Pancreas (tissue), 10 donors: ENCODE results near the gene TPP2. TPM values are rescaled to one million over a fixed set of nuclear protein-coding genes. Genes with fewer than 3 reads are reported as not detected.

ENCODE experiments used
- ATAC-seq, 4 donors: fragments of 200-7000 bp; cut with Tn5 transposase; one replicate each; pipeline versions ENCODE4 v1.8.0 to v1.9.1; 2020; ENCODE audit warnings: mild to moderate bottlenecking in 4 of 4, moderate library complexity in 4 of 4
- DNase-seq, 6 donors: peaks; one replicate each; pipeline ENCODE4 v3.0.0-alpha.2; 2020
- FAIRE-seq: peaks from 2 replicates; lab custom pipeline; 2012; peaks lifted over from hg19 to GRCh38; lab: Jason Lieb, UNC
- H3K27ac ChIP-seq, 4 donors: fragments of 200-600 bp; sonication (generic); 1 replicate in 3 of 4; 2 replicates in 1 of 4; pipeline versions ENCODE4 v1.5.0 to v1.8.0; 2020
- H3K27me3 ChIP-seq, 4 donors: fragments of 200-600 bp; one replicate each; pipeline ENCODE4 v1.8.0; 2021
- H3K36me3 ChIP-seq, 3 donors: fragments of 200-600 bp; sonication (generic) in 1 of 3; one replicate each; pipeline versions ENCODE4 v1.5.0 to v1.8.0; 2020 to 2021
- H3K4me1 ChIP-seq, 3 donors: fragments of 200-600 bp; one replicate each; pipeline ENCODE4 v1.8.0; 2021
- H3K4me3 ChIP-seq, 4 donors: fragments of 200-600 bp; sonication (generic) in 2 of 4; one replicate each; pipeline versions ENCODE4 v1.5.0 to v1.8.0; 2020 to 2021
- H3K9me3 ChIP-seq, 4 donors: fragments of 200-600 bp; one replicate each; pipeline ENCODE4 v1.8.0; 2021
- WGBS, 2 donors: extraction: QIAGEN DNeasy Blood & Tissue Kit; methylation state at CpG; one replicate each; pipeline ENCODE4 v1.1.7; 2013; 5-methylcytosine and 5-hydroxymethylcytosine counted together
- intact Hi-C, 3 donors: fragments of 100-400 bp; cut with DNase I; formaldehyde crosslinking; loops; one replicate each; pipeline versions ENCODE4 v1.11.1 to v1.14.2; 2022
- polyA plus RNA-seq, 2 donors: library from polyadenylated mRNA; stranded (reverse); fragments of 200-250 nt; gene quantifications; one replicate each; pipeline ENCODE4 v1.2.3, GENCODE V29; 2013
- total RNA-seq, 6 donors: library from RNA; stranded (reverse); fragmentation: NEBNext Ultra II Directional in 4 of 6; extraction: Animal tissue kit (Norgen Biotek cat#: 25700) in 4 of 6; gene quantifications; one replicate each; pipeline versions ENCODE4 v1.2.1 to v1.2.4, GENCODE V29; 2021 to 2023
- TF ChIP-seq, protein P1 (sequence below), 4 donors: fragments of 200-600 bp; sonication (generic) in 3 of 4; IDR thresholded peaks; one replicate each; pipeline versions ENCODE4 v1.5.0 to v1.8.0; 2021; ENCODE audit warnings: antibody characterized with exemption in 4 of 4
- donor health status: healthy with polysubstance abuse.
- donor health status: DM: no; HTN: no; CAD: no; lungs with moderate emphysema.
- donor health status: DM: no; HTN: no; CAD: no.
- donor health status: control.
- donor health status: control.
- donor health status: Bipolar disorder and iron deficiency.
- donor health status: DM: yes; HTN: yes; CAD: no.
- donor health status: DM: no; HTN: no; CAD: no.
- donor health status: DM: no; HTN: no; CAD: no.
- donor health status: DM: yes; HTN: yes; CAD: no.

Gene TPP2
- total and polyA plus RNA-seq, 8 donors, result 9.5 to 22.3 (median 15.9) TPM

DNA sequence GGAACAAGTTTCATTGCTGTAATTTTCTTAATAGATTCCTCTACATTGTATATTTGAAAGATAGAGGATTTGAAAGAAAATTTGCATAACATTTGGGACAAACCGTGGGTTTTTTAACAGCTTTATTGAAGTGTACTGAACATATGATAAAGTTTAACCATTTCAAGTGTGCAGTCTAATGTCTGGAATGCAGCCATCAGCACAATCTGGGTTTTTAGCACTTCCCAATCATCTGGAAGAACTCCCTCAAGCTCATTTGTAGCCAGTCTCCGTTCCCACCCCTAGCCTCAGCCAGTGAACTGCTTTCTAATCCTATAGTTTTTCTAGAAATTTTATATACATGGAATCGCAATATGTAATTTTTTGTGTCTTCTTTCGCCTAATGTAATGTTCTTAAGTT lies 85.4 kb downstream of the TPP2 start:
- ATAC-seq, result no peak
- Histone ChIP-seq H3K9me3 (no peaks in the 10 kb centered on the region), H3K36me3 (peaks cover 0 to 5% (median 0%) of the 10 kb centered on the region in 3 donors), H3K27ac (no peak overlapping the region), H3K27me3 (no peaks in the 10 kb centered on the region), H3K4me1 (no peaks in the 10 kb centered on the region), H3K4me3 (no peak overlapping the region)
- FAIRE-seq, result no peak
- 65 to 69% methylated on average over 4 of the region's 4 CpGs for WGBS, 2 donors
- intact Hi-C loops, result no loop called here
- TF ChIP-seq, protein P1, sequence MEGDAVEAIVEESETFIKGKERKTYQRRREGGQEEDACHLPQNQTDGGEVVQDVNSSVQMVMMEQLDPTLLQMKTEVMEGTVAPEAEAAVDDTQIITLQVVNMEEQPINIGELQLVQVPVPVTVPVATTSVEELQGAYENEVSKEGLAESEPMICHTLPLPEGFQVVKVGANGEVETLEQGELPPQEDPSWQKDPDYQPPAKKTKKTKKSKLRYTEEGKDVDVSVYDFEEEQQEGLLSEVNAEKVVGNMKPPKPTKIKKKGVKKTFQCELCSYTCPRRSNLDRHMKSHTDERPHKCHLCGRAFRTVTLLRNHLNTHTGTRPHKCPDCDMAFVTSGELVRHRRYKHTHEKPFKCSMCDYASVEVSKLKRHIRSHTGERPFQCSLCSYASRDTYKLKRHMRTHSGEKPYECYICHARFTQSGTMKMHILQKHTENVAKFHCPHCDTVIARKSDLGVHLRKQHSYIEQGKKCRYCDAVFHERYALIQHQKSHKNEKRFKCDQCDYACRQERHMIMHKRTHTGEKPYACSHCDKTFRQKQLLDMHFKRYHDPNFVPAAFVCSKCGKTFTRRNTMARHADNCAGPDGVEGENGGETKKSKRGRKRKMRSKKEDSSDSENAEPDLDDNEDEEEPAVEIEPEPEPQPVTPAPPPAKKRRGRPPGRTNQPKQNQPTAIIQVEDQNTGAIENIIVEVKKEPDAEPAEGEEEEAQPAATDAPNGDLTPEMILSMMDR (IDR thresholded peaks at IDR 0.05), result no peak
- DNase-seq, result no peak

- FAIRE-seq, result no peak
- ATAC-seq, result no peak
- intact Hi-C loops, result no loop called here
- no peaks in the 10 kb centered on the region for H3K27me3 ChIP-seq
- no peak overlapping the region for H3K4me3 ChIP-seq
- 60 to 69% methylated on average over 3 of the region's 3 CpGs for WGBS, 2 donors
- H3K4me1 ChIP-seq, result no peaks in the 10 kb centered on the region
- H3K27ac ChIP-seq, result no peak overlapping the region
- H3K36me3 ChIP-seq, result peaks cover 0 to 5% (median 0%) of the 10 kb centered on the region in 3 donors
- H3K9me3 ChIP-seq, result no peaks in the 10 kb centered on the region
- no peak for DNase-seq
- TF ChIP-seq, protein P1 (IDR thresholded peaks at IDR 0.05), result no peak
These were observed 85.9 kb downstream of the TPP2 start for GRCh38 chr13:102682727-102683126.

DNA sequence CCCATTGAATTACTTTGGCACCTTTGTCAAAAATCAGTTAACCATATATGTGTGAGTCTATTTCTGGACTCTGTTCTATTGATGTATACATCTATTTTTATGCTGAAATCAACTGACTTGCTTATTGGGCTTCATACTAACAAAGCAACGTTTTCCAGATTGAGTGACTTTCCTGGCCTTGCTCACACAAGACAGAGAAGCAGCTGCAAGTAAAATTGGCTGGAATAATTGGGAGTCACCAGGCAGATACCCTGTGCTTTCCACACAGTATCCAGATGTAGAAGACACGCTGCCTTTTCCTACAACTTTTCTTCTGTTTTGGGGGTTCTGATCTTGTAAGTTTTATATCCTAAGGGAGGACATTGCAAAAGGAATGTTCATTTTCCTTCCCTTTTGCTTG lies 86.9 kb downstream of the TPP2 start:
- FAIRE-seq, result no peak
- no peak overlapping the region for H3K4me3 ChIP-seq
- 61 to 65% methylated on average over 2 of the region's 2 CpGs for WGBS, 2 donors
- peaks cover 0 to 5% (median 0%) of the 10 kb centered on the region in 3 donors for H3K36me3 ChIP-seq
- no peak for ATAC-seq
- TF ChIP-seq, protein P1 (IDR thresholded peaks at IDR 0.05), result no peak
- intact Hi-C loops, result no loop called here
- no peaks in the 10 kb centered on the region for H3K9me3 ChIP-seq
- no peak for DNase-seq
- H3K27ac ChIP-seq, result no peak overlapping the region
- no peaks in the 10 kb centered on the region for H3K27me3 ChIP-seq
- H3K4me1 ChIP-seq, result no peaks in the 10 kb centered on the region

DNA sequence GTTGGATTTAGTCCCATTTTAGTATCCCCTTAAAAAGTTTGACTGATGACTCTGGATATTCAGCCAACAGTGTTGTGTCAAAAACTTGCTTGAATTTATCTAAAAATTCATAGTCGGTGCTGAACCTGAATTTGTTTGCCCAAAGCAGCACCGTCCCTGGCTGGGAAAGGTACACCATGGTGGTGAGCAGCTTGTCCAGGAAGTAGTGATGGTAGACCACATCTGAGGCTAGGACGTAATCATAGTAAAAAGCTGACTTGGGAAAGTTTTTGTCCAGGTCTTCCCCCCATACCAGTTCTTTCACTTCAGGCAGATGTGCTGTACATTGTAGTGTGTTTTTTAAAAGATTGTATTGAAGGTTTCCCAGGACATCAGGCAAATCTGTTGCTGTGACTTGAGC lies 89.2 kb downstream of the TPP2 start:
- DNase-seq, result no peak
- intact Hi-C loops, result no loop called here
- ATAC-seq, result no peak
- TF ChIP-seq, protein P1 (IDR thresholded peaks at IDR 0.05), result no peak
- no peak overlapping the region for H3K4me3 ChIP-seq
- WGBS, 2 donors, result 53 to 58% methylated on average over 3 of the region's 3 CpGs
- no peaks in the 10 kb centered on the region for H3K4me1 ChIP-seq
- H3K27ac ChIP-seq, result no peak overlapping the region
- H3K36me3 ChIP-seq, result no peaks in the 10 kb centered on the region
- no peaks in the 10 kb centered on the region for H3K27me3 ChIP-seq
- no peaks in the 10 kb centered on the region for H3K9me3 ChIP-seq
- FAIRE-seq, result no peak

DNA sequence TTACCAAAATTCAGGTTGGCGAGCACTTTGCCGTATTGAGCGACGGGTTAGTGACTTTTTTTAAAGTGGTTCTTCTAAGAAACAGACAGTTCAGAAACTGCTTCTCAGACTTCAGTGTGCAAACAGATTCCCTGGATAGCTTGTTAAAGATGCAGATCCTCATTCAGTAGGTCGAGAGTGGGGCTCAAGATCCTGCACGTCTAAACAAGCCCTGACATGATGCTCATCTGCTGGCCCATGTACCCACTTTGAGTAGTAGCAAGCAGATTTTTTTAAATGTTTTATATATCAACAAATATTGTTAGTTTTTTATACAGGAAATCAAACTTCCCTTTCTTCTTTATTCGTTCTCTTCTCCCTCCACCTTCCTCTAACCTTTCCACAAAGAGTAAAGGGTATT lies 90.7 kb downstream of the TPP2 start:
- no peak for FAIRE-seq
- H3K36me3 ChIP-seq, result no peaks in the 10 kb centered on the region
- TF ChIP-seq, protein P1 (IDR thresholded peaks at IDR 0.05), result no peak
- no peaks in the 10 kb centered on the region for H3K4me1 ChIP-seq
- 63 to 71% methylated on average over 7 of the region's 7 CpGs for WGBS, 2 donors
- H3K27ac ChIP-seq, result no peak overlapping the region
- DNase-seq, result no peak
- intact Hi-C loops, result no loop called here
- no peaks in the 10 kb centered on the region for H3K9me3 ChIP-seq
- H3K27me3 ChIP-seq, result no peaks in the 10 kb centered on the region
- ATAC-seq, result no peak
- no peak overlapping the region for H3K4me3 ChIP-seq
